ENCODE results near the gene CFDP1.

GRCh38 chr16:75267631-75268264, 165.6 kb downstream of the CFDP1 start:
- TF ChIP-seq CTCF (IDR thresholded peaks at IDR 0.05) (no peak), EP300 (IDR thresholded peaks at IDR 0.05) (no peak), POLR2A (IDR thresholded peaks at IDR 0.05) (no peak)

All from suprapubic skin (tissue), 3 donors.